SHP77 (cell line): ENCODE measurements around the gene ARHGAP26.
"Not testable (repeated sequence)": the region's sequence is repeated elsewhere in the genome, so short reads cannot be mapped to it uniquely, and the experiment has no call there.

Experiments
- DNase-seq, 2 experiments: peaks; one replicate each; lab custom pipeline; 2025; lab: John Stamatoyannopoulos, UW

Gene ARHGAP26

DNA sequence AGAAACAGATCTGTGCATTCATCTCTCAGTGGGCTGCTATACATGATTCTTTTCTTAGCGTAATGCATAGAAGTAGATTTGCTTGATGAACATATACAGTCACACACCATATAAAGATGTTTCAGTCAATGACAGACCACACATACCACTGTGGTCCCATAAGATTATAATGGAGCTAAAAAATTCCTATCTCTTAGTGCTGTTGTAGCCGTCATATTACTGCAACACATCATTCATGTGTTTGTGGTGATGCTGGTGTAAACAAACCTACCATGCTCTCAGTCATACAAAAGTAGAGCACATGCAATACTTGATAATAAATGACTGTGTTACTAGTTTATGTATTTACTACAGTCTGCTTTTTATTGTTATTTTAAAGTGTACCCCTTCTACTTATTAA lies 214.3 kb downstream of the ARHGAP26 start:
- DNase-seq, result no peak

DNA sequence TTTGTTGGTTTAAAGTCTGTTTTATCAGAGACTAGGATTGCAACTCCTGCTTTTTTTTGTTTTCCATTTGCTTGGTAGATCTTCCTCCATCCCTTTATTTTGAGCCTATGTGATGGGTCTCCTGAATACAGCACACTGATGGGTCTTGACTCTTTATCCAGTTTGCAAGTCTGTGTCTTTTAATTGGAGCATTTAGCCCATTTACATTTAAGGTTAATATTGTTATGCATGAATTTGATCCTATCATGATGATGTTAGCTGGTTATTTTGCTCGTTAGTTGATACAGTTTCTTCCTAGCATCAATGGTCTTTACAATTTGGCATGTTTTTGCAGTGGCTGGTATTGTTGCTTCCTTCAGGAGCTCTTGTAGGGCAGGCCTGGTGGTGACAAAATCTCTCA lies 219.1 kb downstream of the ARHGAP26 start:
- not testable (repeated sequence) for DNase-seq

DNA sequence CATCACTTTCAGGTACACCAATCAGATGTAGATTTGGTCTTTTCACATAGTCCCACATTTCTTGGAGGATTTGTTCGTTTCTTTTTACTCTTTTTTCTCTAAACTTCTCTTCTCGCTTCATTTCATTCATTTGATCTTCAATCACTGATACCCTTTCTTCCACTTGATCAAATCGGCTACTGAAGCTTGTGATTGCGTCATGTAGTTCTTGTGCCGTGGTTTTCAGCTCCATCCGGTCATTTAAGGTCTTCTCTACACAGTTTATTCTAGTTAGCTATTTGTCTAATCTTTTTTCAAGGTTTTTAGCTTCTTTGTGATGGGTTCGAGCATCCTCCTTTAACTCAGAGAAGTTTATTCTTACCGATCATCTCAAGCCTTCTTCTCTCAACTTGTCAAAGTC lies 219.9 kb downstream of the ARHGAP26 start:
- DNase-seq, result not testable (repeated sequence)

DNA sequence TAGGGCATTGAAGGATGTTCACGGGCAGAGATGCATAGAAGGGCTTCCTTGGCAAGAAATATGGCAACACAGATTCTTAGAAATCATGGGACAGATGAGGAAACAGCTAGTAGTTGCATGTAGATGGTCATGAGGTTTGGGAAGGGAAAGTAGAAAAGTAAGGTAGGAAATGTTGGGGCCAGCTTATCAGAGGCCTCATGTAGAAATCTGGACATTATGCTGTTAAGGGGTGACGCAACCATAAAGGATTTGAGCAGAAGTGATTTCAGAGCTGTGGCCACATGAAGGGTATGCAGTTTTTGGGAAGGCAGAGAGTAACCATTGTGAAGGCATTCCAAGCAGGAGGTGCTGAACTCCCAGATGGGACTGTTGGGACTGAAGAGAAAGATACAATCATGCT lies 224.0 kb downstream of the ARHGAP26 start:
- DNase-seq, result no peak

DNA sequence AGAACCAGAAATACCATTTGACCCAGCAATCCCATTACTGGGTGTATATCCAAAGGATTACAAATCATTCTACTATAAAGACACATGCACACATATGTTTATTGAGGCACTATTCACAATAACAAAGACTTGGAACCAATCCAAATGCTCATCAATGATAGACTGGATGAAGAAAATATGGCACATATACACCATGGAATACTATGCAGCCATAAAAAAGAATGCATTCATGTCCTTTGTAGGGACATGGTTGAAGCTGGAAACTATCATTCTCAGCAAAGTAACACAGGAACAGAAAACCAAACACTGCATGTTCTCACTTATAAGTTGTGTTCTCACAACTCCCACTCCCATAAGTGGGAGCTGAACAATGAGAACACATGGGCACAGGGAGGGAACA lies 225.4 kb downstream of the ARHGAP26 start:
- not testable (repeated sequence) for DNase-seq

DNA sequence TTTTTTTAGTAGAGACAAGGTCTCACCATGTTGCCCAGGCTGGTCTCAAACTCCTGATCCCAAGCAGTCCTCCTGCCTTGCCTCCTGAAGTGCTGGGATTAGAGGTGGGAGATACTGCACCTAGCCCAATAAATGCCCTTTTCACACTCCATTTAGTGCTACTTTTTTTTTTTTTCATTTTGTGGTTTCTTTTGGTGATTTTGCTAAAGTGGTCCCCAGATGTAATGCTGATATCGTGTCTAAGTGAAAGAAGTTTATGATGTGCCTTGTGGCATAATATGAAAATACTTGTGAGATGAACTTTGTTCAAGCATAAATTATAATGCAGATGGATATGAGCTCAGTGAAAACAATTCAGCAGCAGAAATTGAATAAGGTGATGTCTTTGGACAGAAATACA lies 227.4 kb downstream of the ARHGAP26 start:
- no peak for DNase-seq

DNA sequence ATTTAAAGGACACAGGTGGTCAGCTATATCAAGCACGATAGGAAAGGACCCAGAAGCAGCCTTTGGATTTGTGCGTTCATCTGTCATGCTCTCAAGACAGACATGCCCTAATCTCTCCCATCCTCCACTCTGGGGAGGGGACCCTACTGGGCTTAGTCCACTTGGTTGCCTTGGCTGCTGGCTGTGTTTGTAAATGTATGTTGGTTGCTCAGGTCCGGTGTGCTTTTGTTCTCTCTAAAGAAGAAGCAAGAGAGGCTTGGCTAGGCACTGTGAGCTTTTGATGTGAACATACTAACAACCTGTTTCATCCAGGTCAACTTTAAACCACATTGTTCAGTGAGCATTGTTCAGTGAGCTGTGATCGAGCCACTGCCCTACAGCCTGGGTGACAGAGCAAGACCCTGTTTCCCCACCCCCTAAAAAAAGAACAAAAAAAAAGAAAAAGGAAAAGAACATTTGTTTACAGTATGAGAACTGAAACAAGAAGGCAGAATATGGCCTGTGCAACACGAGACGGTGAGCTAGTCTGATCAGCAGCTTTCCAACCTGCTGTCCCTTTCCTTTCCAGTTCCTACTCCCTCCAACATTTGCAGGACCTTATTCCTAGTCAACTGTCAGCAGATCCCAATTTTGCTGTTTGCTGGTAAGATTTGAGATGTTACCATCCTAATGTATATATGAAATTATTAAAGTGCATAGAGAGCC lies 228.3 kb downstream of the ARHGAP26 start:
- DNase-seq, result no peak

DNA sequence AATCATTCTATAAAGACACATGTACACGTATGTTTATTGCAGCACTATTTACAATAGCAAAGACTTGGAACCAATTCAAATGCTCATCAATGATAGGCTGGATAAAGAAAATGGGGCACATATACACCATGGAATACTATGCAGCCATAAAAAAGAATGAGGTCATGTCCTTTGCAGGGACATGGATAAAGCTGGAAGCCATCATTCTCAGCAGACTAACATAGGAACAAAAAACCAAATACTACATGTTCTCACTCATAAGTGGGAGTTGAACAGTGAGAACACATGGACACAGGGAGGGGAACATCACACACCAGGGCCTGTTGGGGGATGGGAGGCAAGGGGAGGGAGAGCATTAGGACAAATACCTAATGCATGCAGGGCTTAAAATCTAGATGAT lies 230.4 kb downstream of the ARHGAP26 start:
- DNase-seq, result not testable (repeated sequence)

DNA sequence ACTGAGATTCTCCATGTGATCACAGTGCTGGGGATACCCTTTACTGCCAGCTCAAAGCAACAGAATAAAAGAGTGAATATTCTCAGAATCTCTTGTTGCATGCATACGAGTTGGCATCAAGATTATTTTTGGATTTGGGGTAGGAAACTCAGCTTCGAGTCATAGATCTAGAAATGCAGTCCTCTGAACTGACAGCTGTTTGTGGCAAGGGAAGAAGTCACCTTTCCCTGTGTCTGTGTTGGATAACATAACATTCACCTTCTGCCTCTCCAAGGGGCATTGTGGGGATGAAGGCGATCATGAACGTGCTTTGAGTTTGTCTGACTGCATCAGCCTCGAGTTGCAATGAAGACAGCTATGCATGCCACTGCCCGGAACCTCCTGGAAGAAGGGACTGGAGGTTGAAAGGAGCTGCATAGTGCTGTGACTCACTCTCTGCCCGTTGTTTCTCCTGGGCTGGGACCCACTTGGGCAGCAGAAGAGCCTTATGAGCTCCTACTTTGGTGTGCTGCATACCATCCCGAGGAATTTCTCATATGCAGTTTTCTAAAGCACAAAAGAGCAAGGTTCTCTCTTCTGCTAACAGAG lies 231.7 kb downstream of the ARHGAP26 start:
- no peak for DNase-seq

DNA sequence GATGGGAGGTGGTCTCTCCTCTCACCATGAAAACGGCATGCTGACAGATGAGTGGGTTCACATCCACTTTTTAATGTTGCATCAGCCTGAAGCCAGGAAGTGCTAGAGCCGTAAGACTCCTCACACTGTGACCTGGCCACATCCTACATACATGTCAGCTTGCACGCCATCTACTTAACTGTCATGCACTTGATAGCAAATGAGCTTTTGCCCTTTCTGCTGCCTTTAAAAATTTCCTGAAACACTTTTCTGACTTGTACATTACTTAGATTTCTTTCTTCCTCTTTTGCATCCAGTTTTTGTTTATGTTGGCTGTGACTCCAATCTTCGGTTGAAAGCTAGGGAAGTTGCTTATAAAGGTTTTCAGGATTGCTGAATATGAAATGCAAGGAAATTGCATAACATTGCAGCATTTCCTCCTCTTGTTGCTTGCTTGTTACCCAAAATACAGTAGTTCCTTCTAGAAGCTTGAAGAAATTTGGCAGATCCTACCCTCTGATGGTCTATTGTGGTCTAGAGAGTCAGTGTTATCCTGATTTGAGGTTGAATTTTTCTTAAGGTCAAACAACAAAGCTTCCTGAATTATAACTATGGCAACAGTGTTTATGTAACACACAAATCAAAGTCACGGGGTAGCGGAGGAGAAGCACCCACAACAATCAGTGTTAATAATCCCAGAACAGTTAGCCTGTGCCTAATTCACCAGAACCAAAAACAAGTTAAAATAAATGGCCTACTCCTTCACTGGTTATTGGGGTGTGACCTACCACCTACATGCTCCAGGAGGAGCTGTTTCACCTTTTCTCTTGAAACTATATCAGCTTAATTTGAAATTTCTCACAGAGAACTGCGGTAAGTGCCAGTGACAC lies 232.5 kb downstream of the ARHGAP26 start:
- DNase-seq, result no peak

DNA sequence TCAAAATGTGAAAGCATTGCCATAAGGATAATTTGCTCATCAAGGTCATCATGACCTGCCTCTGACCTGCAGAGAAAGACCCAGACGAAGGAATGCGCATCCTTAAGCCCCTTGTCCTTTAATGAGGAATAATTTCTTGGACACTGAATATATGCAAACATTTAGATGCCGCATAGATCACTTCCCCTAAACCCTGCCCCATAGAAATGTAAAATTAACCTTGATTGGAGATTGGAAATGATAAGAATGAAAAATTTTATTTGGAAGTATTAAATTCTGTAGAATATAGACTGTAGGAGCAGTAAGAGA lies 233.1 kb downstream of the ARHGAP26 start:
- DNase-seq, result no peak

DNA sequence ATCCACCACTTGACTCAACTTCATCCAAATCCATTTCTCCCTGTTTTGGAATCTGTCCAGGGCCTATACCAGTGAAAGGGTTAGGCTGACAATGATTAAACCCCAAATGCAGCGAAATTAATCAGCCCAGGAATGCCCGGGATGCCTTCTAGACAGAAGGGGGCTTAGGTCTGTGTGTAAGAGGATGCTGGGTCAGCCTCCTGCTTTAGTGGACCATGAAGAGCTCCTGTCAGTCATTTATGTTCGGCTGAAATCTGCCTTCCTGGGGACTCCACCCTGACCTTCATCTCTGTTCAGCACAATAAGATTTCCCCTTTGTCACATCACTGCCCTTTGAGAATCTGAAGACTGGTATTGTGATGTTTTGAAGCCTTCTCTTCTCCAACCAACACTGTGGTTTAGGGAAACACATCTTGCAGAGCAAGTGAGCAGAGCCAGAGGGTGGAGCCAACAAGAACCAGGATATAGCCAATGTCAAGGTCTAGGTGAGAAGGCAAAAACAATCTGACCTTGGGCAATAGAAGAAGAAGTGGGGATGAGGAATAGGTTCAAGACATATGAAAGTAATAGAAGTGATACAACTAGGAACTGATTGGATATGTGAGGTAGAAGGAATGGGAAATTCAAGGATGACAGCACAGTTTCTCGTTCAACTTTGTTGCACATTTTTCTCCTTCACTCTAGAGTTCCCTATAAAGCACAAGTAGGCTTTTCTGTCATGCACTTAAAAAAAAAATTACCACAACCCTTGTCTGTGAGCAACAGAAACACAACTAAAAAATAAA lies 234.4 kb downstream of the ARHGAP26 start:
- no peak for DNase-seq

DNA sequence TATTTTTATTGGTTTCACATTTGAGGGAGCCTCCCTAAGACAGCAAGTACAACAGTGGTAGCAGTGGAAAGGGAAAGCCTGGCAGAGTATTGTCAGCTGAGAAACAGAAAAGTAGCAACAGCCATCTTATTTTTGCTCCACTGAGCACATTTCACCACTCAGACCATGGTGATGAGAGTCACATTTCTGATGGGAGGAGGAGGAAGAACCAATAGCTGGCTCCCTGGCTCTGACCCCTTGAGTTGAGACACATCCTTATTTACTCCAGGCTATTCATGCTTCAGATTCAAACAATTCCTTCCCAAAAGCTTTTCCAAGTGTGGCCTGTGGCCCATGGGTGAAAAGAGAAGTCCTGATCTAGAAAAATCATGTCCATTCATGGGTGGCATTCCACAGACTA lies 236.3 kb downstream of the ARHGAP26 start:
- DNase-seq, result peak in 1 of 2 experiments; percentile 3

DNA sequence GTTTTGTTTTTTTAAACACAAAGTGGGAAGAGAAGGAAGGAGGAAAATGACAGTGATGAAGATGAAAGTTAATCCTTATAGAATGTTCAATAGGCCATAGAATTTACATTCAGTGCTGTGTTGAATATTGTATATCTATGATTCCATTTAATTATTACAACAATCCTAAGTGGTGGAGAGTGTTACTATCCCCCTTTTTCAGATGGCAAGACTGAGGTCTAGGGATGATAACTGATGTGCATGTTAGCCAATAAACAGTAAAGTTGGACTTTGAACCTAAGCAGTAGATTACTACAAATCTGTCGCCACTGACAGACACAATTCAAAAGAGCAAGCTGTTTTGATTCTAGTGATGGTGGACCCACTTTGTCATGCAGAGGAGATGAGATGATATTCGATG lies 237.9 kb downstream of the ARHGAP26 start:
- DNase-seq, result no peak

DNA sequence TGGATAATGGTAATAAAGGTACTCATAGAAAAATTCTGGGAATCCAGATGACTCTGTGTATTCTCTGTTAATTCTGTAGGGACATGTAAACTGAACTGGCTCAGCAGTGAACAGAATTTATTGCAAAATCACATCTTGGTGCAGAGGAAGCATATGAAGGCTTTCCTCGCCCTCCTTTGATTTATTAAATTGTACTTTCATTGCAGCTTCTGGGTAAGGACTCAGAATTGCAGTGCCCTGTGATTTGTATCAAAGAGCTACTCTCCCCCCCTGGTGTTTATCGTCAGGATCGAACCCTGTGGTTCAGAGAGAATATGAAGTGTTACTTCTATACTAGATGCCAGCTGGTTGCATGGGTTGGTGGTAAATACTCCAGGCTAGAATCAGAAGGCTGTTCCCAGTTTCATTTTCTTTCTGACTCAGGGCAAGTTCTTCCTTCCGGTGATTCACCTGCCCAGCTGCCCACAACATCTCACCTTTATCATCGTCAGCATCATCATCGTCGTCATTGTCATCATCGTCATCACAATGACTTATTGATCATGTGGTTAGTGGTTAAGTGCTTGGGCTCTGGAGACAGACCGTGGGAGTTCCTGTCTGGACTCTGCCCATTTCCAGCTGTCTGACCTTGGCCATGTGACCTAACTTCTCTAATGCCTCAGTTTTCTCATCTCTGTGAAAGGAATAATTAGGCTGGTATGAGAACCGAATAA lies 238.8 kb downstream of the ARHGAP26 start:
- peak; percentile 90 to 97 for DNase-seq

DNA sequence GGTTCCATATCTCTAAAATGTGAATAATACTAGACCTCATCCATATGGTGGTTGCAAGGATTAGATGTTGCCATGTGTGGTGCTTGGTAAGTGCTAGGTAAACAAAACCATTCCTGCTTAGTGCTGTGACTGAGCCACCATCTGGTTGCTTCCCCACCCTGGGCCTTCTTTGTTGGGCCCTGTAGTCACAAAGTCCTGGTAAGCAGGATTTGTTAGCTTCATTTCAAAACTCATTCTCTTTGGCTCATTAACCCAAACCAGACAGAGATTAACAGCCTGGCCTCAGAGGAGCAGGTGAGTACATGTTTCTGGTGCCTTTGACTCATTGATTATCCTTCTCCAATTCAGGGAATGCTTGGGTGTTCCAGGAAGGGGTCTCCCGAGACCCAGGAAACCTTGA lies 240.2 kb downstream of the ARHGAP26 start:
- peak; percentile 82 to 89 for DNase-seq

DNA sequence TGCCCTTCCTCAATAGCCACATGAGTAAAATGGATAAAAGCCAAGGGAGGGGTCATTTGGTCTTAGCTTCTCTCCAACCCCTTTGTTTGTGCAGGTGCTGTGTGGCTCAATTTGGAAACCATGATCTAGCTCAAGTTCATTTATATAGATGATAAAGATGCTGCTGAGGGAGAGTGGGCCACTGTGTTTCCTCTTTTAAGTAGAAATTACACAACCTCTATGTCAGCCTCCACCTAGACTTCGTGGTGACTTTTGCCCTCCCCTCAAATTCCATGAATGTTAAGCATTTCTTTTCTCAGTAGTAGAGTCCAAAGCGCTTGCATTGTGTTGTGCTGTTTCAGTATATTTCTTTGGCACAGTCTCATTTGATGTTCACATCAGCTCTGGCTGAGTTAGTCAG lies 241.4 kb downstream of the ARHGAP26 start:
- DNase-seq, result peak; percentile 84 to 87

DNA sequence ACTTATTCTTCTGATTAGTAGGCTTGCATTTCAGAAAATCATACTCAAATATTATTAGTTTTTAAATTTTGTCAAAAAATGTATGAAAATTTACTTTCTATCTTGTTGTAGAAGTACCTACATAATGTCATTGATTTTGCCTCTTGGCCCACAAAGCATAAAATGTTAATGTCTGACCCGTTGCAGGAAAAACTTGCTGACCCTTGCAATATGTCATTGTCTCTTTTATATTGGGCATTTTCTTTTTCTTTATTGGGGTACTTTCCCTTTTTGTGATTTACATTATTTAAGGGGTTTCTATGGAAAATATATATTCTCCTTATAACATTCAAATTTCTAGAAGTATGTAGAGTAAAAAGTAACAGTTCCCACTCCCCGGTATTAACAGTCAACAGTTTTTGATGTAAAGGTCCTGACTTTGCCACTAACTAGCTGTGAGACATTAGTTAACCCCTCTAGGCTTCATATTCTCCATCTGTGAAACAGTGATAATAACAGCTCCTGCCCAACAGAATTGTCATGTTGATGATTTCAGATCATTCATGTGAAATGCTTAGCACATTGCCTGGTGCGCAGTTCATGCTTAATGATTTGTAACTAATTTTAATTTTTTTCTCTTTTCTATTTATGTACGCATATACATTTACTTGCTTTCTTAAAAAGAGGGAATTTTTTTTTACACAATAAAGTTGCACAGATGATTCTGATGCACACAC lies 243.2 kb downstream of the ARHGAP26 start:
- DNase-seq, result no peak

DNA sequence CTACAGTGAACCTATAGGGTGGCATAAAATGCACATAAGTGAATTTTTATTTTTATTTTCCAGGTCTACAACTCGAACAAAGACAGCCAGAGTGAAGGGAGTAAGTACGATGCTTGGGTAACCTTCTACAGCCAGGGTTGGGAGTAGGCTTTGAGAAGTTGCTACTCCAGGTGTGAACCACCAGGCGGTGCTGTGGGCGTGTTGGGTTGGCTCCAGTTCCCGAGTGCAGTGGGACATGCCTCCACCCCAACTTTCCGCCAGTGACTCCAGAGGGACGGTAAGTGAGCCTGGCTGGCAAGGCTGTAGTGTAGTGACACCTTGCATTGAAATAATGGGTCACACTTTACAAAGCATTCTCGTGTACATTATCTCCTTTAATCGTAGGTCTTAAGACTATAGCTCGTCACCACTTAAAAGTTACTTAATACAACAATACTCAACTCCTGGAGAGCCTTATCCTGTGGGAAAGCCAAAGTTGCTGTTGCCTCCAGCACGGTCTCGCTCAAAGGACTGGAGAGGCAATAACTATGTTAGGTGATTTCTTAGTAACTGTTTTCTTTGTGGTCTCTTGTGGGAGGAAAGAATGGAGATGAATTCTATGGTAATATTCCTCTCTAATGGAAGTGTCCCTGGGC lies 244.0 kb downstream of the ARHGAP26 start:
- DNase-seq, result peak in 1 of 2 experiments; percentile 26

DNA sequence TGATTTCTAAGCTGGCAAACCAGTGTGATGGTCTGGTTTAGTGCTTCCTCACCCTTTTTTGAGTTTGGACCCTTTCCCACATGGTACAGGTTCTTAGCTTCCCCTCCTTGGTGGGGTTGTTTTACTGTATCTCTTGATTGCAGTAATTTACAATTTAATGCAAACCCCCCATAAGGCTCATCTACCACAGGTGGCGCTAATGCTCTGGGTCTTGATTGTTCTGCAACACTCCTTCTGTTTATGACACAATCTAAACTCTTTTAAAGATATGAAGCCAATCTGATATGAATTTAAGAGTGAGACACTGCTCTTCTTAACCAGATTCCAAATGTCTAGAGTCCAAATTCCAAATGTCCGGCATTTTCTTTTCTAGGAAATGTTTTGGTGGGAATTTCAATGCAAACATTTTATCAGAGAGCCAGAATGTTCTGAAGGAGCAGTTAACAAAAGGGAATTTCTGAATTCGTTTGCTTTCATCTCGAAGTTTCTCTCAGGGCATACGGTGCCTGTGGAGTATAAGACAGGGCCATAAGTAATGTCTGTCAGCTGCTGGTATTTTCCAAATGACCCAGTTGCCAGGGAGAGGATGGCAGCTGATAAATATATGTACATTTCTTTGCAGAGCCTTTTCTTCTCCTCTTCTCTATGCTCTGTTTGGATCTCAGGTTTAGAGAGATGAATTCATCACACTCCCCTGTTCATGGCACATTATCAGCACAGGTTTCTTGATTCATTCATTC lies 246.8 kb downstream of the ARHGAP26 start:
- peak in 1 of 2 experiments; percentile 51 for DNase-seq
